SK-N-SH (cell line): ENCODE data around the gene MAT2A. TPM values are rescaled to one million over a fixed set of nuclear protein-coding genes. Genes with fewer than 3 reads are reported as not detected.

Source experiments
- CTCF ChIA-PET: fragments of 300-600, 350-600 bp; formaldehyde crosslinking; extraction: SDS; loops from one replicate; lab custom pipeline; 2021; lab: Yijun Ruan, JAX
- POLR2A ChIA-PET: fragments of 350-600 bp; sonication (Branson Sonifier 250); formaldehyde crosslinking; extraction: SDS; loops from one replicate; lab custom pipeline; 2020; ENCODE audit warnings: antibody characterized with exemption, inconsistent platforms; lab: Yijun Ruan, JAX
- DNase-seq: peaks from one replicate; pipeline ENCODE4 v3.0.0; 2012
- H2AFZ ChIP-seq: fragments of 200-600 bp; sonication (generic); 2 replicates; pipeline ENCODE4 v1.8.1; 2016; ENCODE audit warnings: antibody characterized with exemption, mild to moderate bottlenecking, low read depth
- H3F3A ChIP-seq: fragments of 200-600 bp; sonication (generic); replicated peaks from 2 replicates; pipeline ENCODE3; 2016; ENCODE audit warnings: antibody characterized with exemption, mild to moderate bottlenecking; ENCODE audit not compliant: insufficient read depth
- H3K27ac ChIP-seq, 2 experiments: fragments of 200-500 bp in 1 of 2; fragments of 200-600 bp in 1 of 2; sonication (Bioruptor generic) in 1 of 2; sonication (generic), shearing (Covaris generic) in 1 of 2; 2 replicates each; pipeline versions ENCODE4 v1.5.1 to v1.6.1; 2014 to 2016; ENCODE audit warnings: low read depth in 2 of 2, inconsistent platforms in 1 of 2, low read length in 1 of 2, mild to moderate bottlenecking in 1 of 2, mixed read lengths in 1 of 2
- H3K27me3 ChIP-seq: fragments of 200-600 bp; sonication (generic), shearing (Covaris generic); 2 replicates; pipeline ENCODE4 v1.6.1; 2016; ENCODE audit warnings: mixed run types; ENCODE audit not compliant: insufficient read depth
- H3K36me3 ChIP-seq, 2 experiments: fragments of 200-500 bp in 1 of 2; fragments of 200-600 bp in 1 of 2; sonication (Bioruptor generic) in 1 of 2; sonication (generic) in 1 of 2; replicated peaks in 1 of 2; 2 replicates each; pipeline versions ENCODE3 to v1.5.1; 2014 to 2016; ENCODE audit warnings: low read length in 1 of 2, mild to moderate bottlenecking in 1 of 2; ENCODE audit not compliant: insufficient read depth in 2 of 2, control insufficient read depth in 1 of 2
- H3K4me1 ChIP-seq, 2 experiments: fragments of 200-500 bp in 1 of 2; fragments of 200-600 bp in 1 of 2; sonication (Bioruptor generic) in 1 of 2; sonication (generic), shearing (Covaris generic) in 1 of 2; 2 replicates each; pipeline versions ENCODE4 v1.5.1 to v1.6.1; 2014 to 2016; ENCODE audit warnings: low read depth in 1 of 2, low read length in 1 of 2, mixed run types in 1 of 2; ENCODE audit not compliant: insufficient read depth in 2 of 2, control insufficient read depth in 1 of 2
- H3K4me2 ChIP-seq: fragments of 200-600 bp; sonication (generic), shearing (Covaris generic); 2 replicates; pipeline ENCODE4 v1.6.1; 2017; ENCODE audit warnings: mixed run types
- H3K4me3 ChIP-seq, 2 experiments: fragments of 200-500 bp in 1 of 2; fragments of 200-600 bp in 1 of 2; sonication (Bioruptor generic) in 1 of 2; sonication (generic), shearing (Covaris generic) in 1 of 2; 2 replicates each; pipeline versions ENCODE4 v1.5.1 to v1.8.1; 2014 to 2016; ENCODE audit warnings: low read depth in 2 of 2, inconsistent platforms in 1 of 2, low read length in 1 of 2, mild to moderate bottlenecking in 1 of 2, mixed read lengths in 1 of 2, moderate library complexity in 1 of 2
- H3K79me2 ChIP-seq: fragments of 200-600 bp; sonication (generic); 2 replicates; pipeline ENCODE4 v1.8.1; 2017; ENCODE audit warnings: mild to moderate bottlenecking; ENCODE audit not compliant: insufficient read depth
- H3K9ac ChIP-seq: fragments of 200-600 bp; sonication (generic); 2 replicates; pipeline ENCODE4 v1.6.1; 2017; ENCODE audit warnings: mixed run types
- H3K9me2 ChIP-seq: fragments of 200-600 bp; sonication (generic); 2 replicates; pipeline ENCODE4 v1.6.1; 2017; ENCODE audit warnings: mixed run types
- H3K9me3 ChIP-seq: fragments of 200-600 bp; sonication (generic); 2 replicates; pipeline ENCODE4 v1.6.1; 2017; ENCODE audit warnings: mixed run types, mild to moderate bottlenecking, moderate library complexity
- H4K20me1 ChIP-seq: fragments of 200-600 bp; sonication (generic); 2 replicates; pipeline ENCODE4 v1.6.1; 2017; ENCODE audit warnings: mild to moderate bottlenecking, mixed run types; ENCODE audit not compliant: insufficient read depth
- CHD2 ChIP-seq: fragments of 150-350 bp; IDR thresholded peaks from 2 replicates; pipeline ENCODE4 v1.6.1; 2018; ENCODE audit warnings: low read length; ENCODE audit not compliant: partially characterized antibody
- CTCF ChIP-seq: fragments of 200-600 bp; sonication (generic); IDR thresholded peaks from 2 replicates; pipeline ENCODE4 v1.6.1; 2017; ENCODE audit warnings: antibody characterized with exemption, mild to moderate bottlenecking, moderate library complexity
- EP300 ChIP-seq, 2 experiments: IDR thresholded peaks; 2 replicates each; pipeline versions ENCODE4 v1.4.0 to v1.6.1; 2012; ENCODE audit warnings: borderline replicate concordance in 1 of 2, low read depth in 1 of 2, low read length in 1 of 2
- FOXJ3 ChIP-seq: sonication (generic); formaldehyde crosslinking; IDR thresholded peaks from 2 replicates; pipeline ENCODE4 v1.5.1; 2020; ENCODE audit warnings: mild to moderate bottlenecking, missing genetic modification reagents
- GABPA ChIP-seq: IDR thresholded peaks from 2 replicates; pipeline ENCODE4 v1.4.0; 2012; ENCODE audit warnings: low read depth, mild to moderate bottlenecking
- IRF3 ChIP-seq: fragments of 150-350 bp; IDR thresholded peaks from 2 replicates; pipeline ENCODE4 v1.6.1; 2016; ENCODE audit warnings: mild to moderate bottlenecking, low read depth, low read length
- JUND ChIP-seq: IDR thresholded peaks from 2 replicates; pipeline ENCODE4 v1.4.0; 2012
- MEF2A ChIP-seq: IDR thresholded peaks from 2 replicates; pipeline ENCODE4 v1.4.0; 2012; ENCODE audit warnings: low read depth, borderline replicate concordance
- NRF1 ChIP-seq: IDR thresholded peaks from 2 replicates; pipeline ENCODE4 v1.6.1; 2012; ENCODE audit warnings: low read depth, mild to moderate bottlenecking, low read length
- RAD21 ChIP-seq: IDR thresholded peaks from 2 replicates; pipeline ENCODE4 v1.6.1; 2012; ENCODE audit warnings: mild to moderate bottlenecking, low read length
- RFX5 ChIP-seq: IDR thresholded peaks from 2 replicates; pipeline ENCODE4 v1.6.1; 2012; ENCODE audit warnings: mild to moderate bottlenecking, improper control_type of control experiment, low read length
- SIN3A ChIP-seq: IDR thresholded peaks from 2 replicates; pipeline ENCODE4 v1.6.1; 2012; ENCODE audit warnings: low read depth, mild to moderate bottlenecking, low read length, moderate library complexity, borderline replicate concordance
- SMC3 ChIP-seq: IDR thresholded peaks from 2 replicates; pipeline ENCODE4 v1.6.1; 2012; ENCODE audit warnings: low read depth, low read length, improper control_type of control experiment
- TCF12 ChIP-seq: IDR thresholded peaks from 2 replicates; pipeline ENCODE4 v1.4.0; 2012
- TEAD4 ChIP-seq: IDR thresholded peaks from 2 replicates; pipeline ENCODE4 v1.4.0; 2012; ENCODE audit warnings: mild to moderate bottlenecking, borderline replicate concordance; ENCODE audit not compliant: insufficient read depth
- USF2 ChIP-seq: fragments of 150-350 bp; IDR thresholded peaks from 2 replicates; pipeline ENCODE4 v1.6.1; 2017; ENCODE audit warnings: antibody characterized with exemption, low read length, low read depth, borderline replicate concordance
- WGBS: methylation state at CpG from one replicate; pipeline ENCODE4 v1.1.6; 2017; ENCODE audit warnings: low lambda C conversion rate; 5-methylcytosine and 5-hydroxymethylcytosine counted together
- polyA plus RNA-seq, 3 experiments: library from polyadenylated mRNA; depleted of rRNA; stranded (reverse); fragments of >200 nt; gene quantifications; 2 replicates each; pipeline ENCODE4 v1.2.3, GENCODE V29; 2012

Gene MAT2A
- polyA plus RNA-seq, 1 of the 3 experiments (the other 2 are of a cell fraction): 187 TPM

- peaks cover 19 to 25% of the 10 kb centered on the region in 2 experiments; a peak in 3 of 4 replicates for H3K4me1 ChIP-seq
- 73% methylated on average over 10 of the region's 17 CpGs for WGBS
Observed at GRCh38 chr2:85503168-85503850, 35.7 kb upstream of the MAT2A start.

More at GRCh38 chr2:85503168-85503850, 35.7 kb upstream of the MAT2A start:
- Histone ChIP-seq H3K79me2 (no peaks in the 10 kb centered on the region), H2AFZ (no peak overlapping the region), H3K9ac (no peak overlapping the region), H3F3A (peaks cover 35% of the 10 kb centered on the region), H3K9me2 (no peaks in the 10 kb centered on the region), H4K20me1 (no peaks in the 10 kb centered on the region), H3K27me3 (no peaks in the 10 kb centered on the region), H3K4me2 (peak overlapping the region; percentile 22; the same call in 1 of the 2 replicates), H3K9me3 (no peaks in the 10 kb centered on the region), H3K4me3 (no peak overlapping the region)
- POLR2A ChIA-PET: interaction anchor here (1.1 to 3.0 kb wide), 3 partner anchors 21 to 66 kb away, joined by 3 to 25 read pairs (median 19); partner anchors contain the start of gene MAT2A
- DNase-seq: no peak
- no peak for TF ChIP-seq FOXJ3 (CRISPR knock-in tag)
- TF ChIP-seq EP300 (IDR thresholded peaks at IDR 0.05; ENCODE audit: borderline replicate concordance in 1 of 2, low read depth in 1 of 2, low read length in 1 of 2): no peak
- TF ChIP-seq GABPA: no peak
- TF ChIP-seq TCF12: no peak
- TF ChIP-seq RFX5: no peak
- no peak for TF ChIP-seq CHD2
- TF ChIP-seq MEF2A: no peak
- TF ChIP-seq JUND: no peak
- TF ChIP-seq SMC3: no peak
- TF ChIP-seq TEAD4: no peak
- no peak for TF ChIP-seq IRF3
- TF ChIP-seq CTCF: no peak
- TF ChIP-seq NRF1: no peak
- no peak for TF ChIP-seq SIN3A
- TF ChIP-seq USF2: no peak
- TF ChIP-seq RAD21: no peak
- TF ChIP-seq, all 33 proteins: peak for 0
- CTCF ChIA-PET: interaction anchor here (0.8 to 1.9 kb wide), 7 partner anchors 8 to 83 kb away, joined by 3 to 6 read pairs (median 4); no protein-coding TSS in a partner anchor
- Histone ChIP-seq H3K36me3 (no peaks in the 10 kb centered on the region), H3K27ac (peak overlapping the region; percentile 60 to 68)
